AG10803 (cell line): ENCODE results near the gene CBX8.

Source experiments
- DNase-seq: peaks from one replicate; pipeline ENCODE4 v3.0.0; 2010; ENCODE audit warnings: low read depth
- H3K4me3 ChIP-seq: 2 replicates; pipeline ENCODE4 v1.5.1; 2011; ENCODE audit warnings: mild to moderate bottlenecking, low read length, control low read depth
- TF ChIP-seq, protein P1 (sequence below): conservative IDR thresholded peaks from 2 replicates; pipeline ENCODE4 v1.5.1; 2011; ENCODE audit warnings: mild to moderate bottlenecking, low read length, control low read depth, inconsistent platforms

The CBX8 gene

DNA sequence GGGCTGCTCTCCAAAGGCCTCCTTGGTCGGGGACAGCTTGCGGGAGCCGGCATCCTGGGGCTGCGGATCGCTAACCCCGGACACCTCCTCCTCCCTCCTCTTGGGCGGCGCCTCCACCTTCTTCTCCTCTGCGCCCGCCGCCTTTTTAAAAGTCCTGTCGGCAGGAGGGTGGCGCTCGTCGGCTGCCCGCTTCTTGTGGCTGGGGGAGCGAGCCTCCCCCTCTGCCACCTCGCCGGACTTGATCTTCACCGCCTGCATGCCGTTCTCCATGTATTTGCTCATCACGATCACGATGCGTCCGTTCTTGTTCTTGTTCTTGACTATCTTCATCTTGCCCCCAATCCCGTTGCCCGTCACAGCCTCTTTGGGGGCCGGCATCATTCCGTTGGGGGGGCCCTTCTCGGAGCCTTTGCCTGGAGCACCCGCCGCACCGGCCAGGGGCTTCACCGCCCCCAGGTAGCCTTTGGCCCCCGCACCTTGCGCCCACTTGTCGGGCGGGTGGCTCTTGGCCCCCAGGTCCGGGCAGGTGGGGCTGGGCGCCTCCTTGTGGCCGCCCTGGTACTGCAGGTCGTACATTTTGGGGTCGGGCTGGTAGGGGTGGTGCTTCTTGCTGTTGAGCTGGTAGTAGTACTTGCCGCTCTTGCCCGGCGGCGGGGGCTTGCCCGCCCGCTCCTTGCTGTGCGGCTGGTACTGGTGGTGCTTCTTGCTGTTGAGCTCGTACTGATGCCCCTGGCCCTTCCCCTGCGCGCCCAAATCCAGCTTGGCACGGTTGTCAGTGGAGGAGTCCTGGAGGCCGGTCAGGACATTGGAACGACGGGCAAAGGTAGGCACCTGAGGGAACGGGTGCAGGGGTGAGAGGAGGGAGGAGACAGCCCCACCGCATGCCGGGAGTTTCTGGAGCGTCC is 37.9 kb upstream of the CBX8 start:
- no peak overlapping the region for H3K4me3 ChIP-seq
- TF ChIP-seq, protein P1, sequence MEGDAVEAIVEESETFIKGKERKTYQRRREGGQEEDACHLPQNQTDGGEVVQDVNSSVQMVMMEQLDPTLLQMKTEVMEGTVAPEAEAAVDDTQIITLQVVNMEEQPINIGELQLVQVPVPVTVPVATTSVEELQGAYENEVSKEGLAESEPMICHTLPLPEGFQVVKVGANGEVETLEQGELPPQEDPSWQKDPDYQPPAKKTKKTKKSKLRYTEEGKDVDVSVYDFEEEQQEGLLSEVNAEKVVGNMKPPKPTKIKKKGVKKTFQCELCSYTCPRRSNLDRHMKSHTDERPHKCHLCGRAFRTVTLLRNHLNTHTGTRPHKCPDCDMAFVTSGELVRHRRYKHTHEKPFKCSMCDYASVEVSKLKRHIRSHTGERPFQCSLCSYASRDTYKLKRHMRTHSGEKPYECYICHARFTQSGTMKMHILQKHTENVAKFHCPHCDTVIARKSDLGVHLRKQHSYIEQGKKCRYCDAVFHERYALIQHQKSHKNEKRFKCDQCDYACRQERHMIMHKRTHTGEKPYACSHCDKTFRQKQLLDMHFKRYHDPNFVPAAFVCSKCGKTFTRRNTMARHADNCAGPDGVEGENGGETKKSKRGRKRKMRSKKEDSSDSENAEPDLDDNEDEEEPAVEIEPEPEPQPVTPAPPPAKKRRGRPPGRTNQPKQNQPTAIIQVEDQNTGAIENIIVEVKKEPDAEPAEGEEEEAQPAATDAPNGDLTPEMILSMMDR: peak; percentile 56
- DNase-seq: no peak

DNA sequence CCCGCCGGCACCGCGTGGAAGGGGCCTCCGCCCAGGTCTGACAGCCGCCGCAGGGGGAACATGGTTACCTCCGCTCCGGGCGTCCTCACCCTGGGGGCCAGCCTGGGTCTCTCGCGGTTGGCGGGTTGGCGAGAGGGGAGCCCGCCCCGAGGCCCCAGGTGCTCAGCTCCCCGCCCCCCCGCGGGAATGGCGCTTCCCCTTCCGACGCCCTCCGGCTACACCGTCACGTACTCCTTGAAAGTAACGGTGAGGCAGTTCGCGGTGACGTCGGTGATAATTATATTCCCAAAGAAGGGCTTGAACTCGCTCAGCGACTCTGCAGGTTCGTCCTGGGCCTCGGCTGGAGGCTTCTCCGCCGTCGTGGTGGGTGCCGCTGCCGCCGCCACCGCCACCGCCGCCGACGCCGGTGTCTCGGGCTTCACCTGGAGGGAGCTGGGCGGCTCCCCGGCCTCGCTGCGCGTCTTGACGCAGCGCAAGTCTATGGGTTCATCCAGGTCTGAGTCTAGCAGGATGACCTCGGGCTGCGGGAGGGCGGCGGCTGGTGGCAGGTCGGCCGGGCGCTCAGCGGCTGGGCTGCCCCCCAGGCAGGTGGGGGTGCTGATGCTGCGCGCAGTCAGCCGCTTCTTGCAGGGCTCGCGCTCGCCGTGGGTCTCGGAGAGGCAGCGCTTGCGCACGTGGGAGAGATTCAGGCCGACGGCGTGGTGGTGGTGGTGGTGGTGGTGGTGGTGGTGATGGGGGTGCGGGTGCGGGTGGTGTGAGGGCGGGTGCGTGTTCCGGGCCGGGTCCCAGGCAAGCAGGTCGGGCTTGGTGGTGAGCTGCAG is 37.1 kb upstream of the CBX8 start:
- no peak for DNase-seq
- H3K4me3 ChIP-seq: no peak overlapping the region
- TF ChIP-seq, protein P1: no peak

DNA sequence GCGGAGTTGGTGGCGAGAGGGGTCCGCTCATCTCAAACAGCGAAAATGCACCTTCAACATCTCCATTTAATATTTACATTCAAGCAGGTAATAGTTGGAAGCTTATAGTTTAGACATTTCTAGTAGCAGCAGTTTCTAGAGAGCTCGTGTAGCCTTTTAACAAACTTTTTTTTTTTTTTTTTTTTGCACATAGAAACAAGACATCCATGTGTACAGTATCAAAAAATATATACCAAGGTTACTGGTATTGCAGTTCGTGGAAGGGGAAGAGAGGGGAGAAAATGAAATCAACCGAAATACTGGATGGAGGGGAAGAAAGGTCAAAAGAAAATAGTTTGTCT is 36.2 kb upstream of the CBX8 start:
- H3K4me3 ChIP-seq: no peak overlapping the region
- TF ChIP-seq, protein P1: no peak
- no peak for DNase-seq

GRCh38 chr17:79832218-79833109 is 35.6 kb upstream of the CBX8 start:
- no peak overlapping the region for H3K4me3 ChIP-seq
- TF ChIP-seq, protein P1: no peak
- DNase-seq: no peak

- DNase-seq: no peak
- H3K4me3 ChIP-seq: no peak overlapping the region
These were observed 34.7 kb upstream of the CBX8 start for GRCh38 chr17:79831265-79832217.

More at GRCh38 chr17:79831265-79832217, 34.7 kb upstream of the CBX8 start:
- TF ChIP-seq, protein P1: no peak
